GM12875 (cell line): ENCODE measurements around the gene UGT1A8.
"Not testable (repeated sequence)": the region's sequence is repeated elsewhere in the genome, so short reads cannot be mapped to it uniquely, and the experiment has no call there.

Experiments used
- H3K4me3 ChIP-seq: one replicate; pipeline ENCODE4 v1.5.1; 2011; ENCODE audit warnings: low read depth, low read length, control low read depth
- TF ChIP-seq, protein P1 (sequence below): IDR thresholded peaks from 2 replicates; pipeline ENCODE4 v1.5.1; 2011; ENCODE audit warnings: low read depth, mild to moderate bottlenecking, control low read depth, inconsistent platforms, low read length, moderate library complexity, borderline replicate concordance; ENCODE audit not compliant: insufficient read depth

The UGT1A8 gene

DNA sequence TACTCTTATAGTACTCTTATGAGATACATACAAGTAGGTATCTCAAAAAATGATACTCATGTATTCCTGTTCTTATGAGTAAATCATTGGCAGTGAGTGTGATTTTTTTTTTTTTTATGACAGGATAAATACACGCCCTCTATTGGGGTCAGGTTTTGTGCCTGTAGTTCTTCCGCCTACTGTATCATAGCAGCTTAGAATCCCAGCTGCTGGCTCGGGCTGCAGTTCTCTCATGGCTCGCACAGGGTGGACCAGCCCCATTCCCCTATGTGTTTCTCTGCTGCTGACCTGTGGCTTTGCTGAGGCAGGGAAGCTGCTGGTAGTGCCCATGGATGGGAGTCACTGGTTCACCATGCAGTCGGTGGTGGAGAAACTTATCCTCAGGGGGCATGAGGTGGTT, at the start of gene UGT1A8:
TSS of gene UGT1A8 (plus strand) at position 158 of the 400 bp plus-strand sequence. CDS start at position 233, 75 bp downstream.
- H3K4me3 ChIP-seq = not testable (repeated sequence)

DNA sequence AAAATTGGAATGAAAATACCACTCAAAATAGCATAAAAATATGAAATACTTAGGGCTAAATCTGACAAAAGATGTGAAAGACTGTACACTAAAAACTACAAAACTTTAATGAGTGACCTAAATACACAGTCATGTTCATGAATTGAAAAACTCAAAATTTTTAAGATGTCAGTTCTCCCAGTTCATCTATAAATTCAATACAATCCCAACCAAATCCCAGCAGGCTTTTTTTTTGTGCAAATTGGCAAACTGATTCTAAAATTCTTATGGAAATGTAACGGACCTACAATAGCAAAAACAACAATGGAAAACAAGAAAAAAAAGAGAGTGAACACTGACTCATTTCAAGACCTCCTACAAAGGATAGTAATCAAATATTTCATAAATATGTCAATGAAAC, 46.4 kb upstream of the UGT1A8 start:
- no peak overlapping the region for H3K4me3 ChIP-seq
- TF ChIP-seq, protein P1, sequence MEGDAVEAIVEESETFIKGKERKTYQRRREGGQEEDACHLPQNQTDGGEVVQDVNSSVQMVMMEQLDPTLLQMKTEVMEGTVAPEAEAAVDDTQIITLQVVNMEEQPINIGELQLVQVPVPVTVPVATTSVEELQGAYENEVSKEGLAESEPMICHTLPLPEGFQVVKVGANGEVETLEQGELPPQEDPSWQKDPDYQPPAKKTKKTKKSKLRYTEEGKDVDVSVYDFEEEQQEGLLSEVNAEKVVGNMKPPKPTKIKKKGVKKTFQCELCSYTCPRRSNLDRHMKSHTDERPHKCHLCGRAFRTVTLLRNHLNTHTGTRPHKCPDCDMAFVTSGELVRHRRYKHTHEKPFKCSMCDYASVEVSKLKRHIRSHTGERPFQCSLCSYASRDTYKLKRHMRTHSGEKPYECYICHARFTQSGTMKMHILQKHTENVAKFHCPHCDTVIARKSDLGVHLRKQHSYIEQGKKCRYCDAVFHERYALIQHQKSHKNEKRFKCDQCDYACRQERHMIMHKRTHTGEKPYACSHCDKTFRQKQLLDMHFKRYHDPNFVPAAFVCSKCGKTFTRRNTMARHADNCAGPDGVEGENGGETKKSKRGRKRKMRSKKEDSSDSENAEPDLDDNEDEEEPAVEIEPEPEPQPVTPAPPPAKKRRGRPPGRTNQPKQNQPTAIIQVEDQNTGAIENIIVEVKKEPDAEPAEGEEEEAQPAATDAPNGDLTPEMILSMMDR = no peak

DNA sequence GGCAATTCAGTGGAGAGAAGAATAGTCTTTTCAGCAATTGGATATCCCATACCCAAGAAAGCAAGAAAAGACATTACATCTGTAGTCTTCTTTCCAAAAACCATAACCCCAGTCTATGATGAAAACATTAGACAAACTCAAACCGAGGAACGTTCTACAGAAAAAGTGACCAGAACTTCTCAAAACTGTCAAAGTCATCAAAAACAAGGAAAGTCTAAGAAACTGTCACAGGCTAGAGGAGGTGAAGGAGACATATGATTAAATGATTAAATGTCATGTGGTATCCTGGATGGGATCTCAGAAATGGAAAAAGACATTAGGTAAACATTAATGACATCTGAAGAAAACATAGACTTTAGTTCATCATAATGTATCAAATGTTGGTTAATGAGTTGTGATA, 46.0 kb upstream of the UGT1A8 start:
- H3K4me3 ChIP-seq = no peak overlapping the region
- TF ChIP-seq, protein P1 = no peak

DNA sequence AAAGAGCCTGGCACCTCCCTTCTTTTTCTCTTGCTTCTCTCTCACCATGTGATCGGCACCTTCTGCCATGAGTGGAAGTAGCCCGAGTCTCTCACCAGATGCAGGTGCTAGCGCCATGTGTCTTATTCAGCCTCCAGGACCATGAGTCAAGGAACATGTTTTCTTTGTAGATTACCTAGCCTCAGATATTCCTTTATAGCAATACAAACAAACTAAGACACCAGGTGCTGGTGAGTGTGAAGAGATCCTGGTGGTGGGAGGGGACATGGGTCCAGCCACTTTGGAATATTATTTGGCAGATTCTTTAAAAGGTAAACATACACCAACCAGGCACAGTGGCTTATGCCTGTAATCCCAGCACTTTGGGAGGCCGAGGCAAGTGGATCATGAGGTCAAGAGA, 45.0 kb upstream of the UGT1A8 start:
- no peak overlapping the region for H3K4me3 ChIP-seq

DNA sequence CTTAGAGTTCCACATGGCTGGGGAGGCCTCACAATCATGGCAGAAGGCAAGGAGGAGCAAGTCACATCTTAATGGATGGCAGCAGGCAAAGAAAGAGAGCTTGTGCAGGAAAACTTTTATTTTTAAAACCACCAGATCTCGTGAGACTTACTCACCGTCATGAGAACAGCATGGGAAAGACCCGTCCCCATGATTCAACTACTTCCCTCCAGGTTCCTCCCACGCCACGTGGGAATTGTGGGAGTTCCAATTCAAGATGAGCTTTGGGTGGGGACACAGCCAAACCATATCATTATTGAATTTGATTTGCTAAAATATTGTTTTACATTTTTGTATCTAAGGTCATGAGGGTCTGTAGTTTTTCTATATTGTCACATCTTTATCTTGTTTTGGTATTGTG, 40.1 kb upstream of the UGT1A8 start:
- not testable (repeated sequence) for H3K4me3 ChIP-seq

More for the DNA sequence above, 45.0 kb upstream of the UGT1A8 start:
- TF ChIP-seq, protein P1 = no peak

DNA sequence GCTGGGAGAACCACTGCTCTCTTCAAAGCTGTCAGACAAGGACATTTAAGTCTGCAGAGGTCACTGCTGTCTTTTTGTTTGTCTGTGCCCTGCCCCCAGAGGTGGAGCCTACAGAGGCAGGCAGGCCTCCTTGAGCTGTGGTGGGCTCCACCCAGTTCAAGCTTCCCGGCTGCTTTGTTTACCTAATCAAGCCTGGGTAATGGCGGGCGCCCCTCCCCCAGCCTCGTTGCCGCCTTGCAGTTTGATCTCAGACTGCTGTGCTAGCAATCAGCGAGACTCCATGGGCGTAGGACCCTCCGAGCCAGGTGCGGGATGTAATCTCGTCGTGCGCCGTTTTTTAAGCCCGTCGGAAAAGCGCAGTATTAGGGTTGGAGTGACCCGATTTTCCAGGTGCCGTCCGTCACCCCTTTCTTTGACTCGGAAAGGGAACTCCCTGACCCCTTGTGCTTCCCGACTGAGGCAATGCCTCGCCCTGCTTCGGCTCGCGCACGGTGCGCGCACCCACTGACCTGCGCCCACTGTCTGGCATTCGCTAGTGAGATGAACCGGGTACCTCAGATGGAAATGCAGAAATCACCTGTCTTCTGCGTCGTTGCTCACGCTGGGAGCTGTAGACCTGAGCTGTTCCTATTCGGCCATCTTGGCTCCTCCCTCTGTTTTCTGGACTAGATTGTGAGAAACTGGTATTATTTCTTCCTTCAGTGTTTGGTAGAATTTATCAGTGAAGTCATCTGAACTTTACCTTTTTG, 34.0 kb upstream of the UGT1A8 start:
- H3K4me3 ChIP-seq = not testable (repeated sequence)

DNA sequence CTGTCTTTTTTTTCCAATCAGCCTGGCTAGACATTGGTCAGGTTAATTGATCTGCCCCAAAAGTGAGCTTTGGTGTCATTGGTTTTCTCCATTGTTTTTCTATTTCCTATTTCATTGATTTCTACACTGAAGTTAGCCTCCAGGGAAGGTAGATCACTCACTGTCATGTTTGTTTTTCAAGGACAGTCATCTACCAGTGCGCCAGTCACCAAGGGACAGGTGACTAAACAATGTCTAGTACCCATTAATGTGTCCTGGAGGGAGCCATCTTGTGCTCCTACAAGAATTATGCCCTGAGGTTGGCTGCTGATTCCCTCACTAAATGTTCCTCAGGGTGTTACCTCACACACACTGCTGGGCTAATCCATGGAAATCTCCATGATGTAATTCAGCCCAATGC, 33.2 kb upstream of the UGT1A8 start:
- no peak overlapping the region for H3K4me3 ChIP-seq
- TF ChIP-seq, protein P1 = no peak

DNA sequence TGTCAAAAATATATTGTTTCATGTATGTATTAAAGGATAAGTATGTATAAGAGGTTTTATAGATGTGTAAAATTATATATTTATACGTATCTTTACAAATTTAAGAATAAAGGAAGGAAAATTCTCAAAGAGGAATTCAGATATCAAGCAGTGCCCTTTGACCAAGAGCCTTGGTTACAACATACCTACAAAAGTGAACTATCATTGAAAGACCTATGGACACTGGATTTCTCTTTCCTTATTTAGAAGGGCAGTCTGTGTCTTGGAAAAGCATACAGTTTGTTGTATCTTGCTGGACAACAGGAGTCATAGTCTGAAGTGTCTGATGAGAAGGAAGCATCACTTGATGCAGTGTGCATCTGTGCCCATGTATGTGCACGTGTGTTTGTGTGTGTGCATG, 29.0 kb upstream of the UGT1A8 start:
- TF ChIP-seq, protein P1 = no peak
- H3K4me3 ChIP-seq = no peak overlapping the region

DNA sequence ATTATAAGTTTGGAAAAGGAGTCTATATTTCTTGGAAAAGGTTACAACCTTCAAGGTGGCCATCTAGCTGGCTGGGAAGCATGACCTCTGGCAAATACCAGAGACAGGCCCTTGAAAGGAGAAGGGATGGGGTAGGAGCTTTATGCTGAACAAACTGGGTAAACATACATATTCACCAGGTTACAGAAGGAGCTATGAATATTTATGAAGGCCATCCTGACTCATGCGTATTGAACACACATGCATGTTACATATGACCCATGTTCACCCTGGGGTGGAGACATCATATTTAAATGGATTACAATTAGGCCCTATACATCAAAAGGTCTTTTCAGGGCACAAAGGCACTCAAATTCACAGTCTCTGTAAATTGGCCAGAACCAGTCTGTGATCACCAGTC, 24.7 kb upstream of the UGT1A8 start:
- H3K4me3 ChIP-seq = not testable (repeated sequence)
